GM23338 (cell line): ENCODE results near the gene AP4M1.

ENCODE experiments used
- CREB1 ChIP-seq: fragments of 250-450 bp; sonication (Bioruptor Pico); IDR thresholded peaks from 2 replicates; pipeline ENCODE4 v1.5.0; 2020; ENCODE audit warnings: low read depth, mild to moderate bottlenecking, moderate library complexity
- ETS1 ChIP-seq: IDR thresholded peaks from 2 replicates; pipeline ENCODE4 v1.6.1; 2016; ENCODE audit warnings: antibody characterized with exemption
- EZH2 ChIP-seq: fragments of 200-600 bp; sonication (generic); IDR thresholded peaks from one replicate; pipeline ENCODE4 v1.8.0; 2017; ENCODE audit warnings: antibody characterized with exemption, mild to moderate bottlenecking, low read depth; ENCODE audit not compliant: unreplicated experiment
- EZH2phosphoT487 ChIP-seq: fragments of 200-600 bp; sonication (generic); IDR thresholded peaks from one replicate; pipeline ENCODE4 v1.8.1; 2018; ENCODE audit warnings: antibody characterized with exemption; ENCODE audit not compliant: unreplicated experiment
- JUNB ChIP-seq: IDR thresholded peaks from one replicate; pipeline ENCODE4 v1.6.1; 2016; ENCODE audit warnings: antibody characterized with exemption; ENCODE audit not compliant: unreplicated experiment
- NANOG ChIP-seq: IDR thresholded peaks from 2 replicates; pipeline ENCODE4 v1.6.1; 2016; ENCODE audit warnings: antibody characterized with exemption, borderline replicate concordance
- POLR2AphosphoS5 ChIP-seq: IDR thresholded peaks from 2 replicates; pipeline ENCODE4 v1.6.1; 2016; ENCODE audit warnings: antibody characterized with exemption, low read depth
- REST ChIP-seq: IDR thresholded peaks from one replicate; pipeline ENCODE4 v1.6.1; 2018; ENCODE audit warnings: antibody characterized with exemption; ENCODE audit not compliant: unreplicated experiment
- STAT1 ChIP-seq: IDR thresholded peaks from one replicate; pipeline ENCODE4 v1.6.1; 2016; ENCODE audit warnings: antibody characterized with exemption; ENCODE audit not compliant: unreplicated experiment
- ZNF114 ChIP-seq: fragments of 250-450 bp; sonication (Bioruptor Pico); IDR thresholded peaks from 2 replicates; pipeline ENCODE4 v1.5.0; 2020; ENCODE audit warnings: mild to moderate bottlenecking, moderate library complexity
- ZNF331 ChIP-seq: fragments of 250-450 bp; sonication (Bioruptor Pico); IDR thresholded peaks from 2 replicates; pipeline ENCODE4 v1.5.0; 2020; ENCODE audit warnings: low read depth, mild to moderate bottlenecking, moderate library complexity
- TF ChIP-seq, protein P1 (sequence below), 2 experiments: fragments of 200-600 bp in 1 of 2; sonication (generic) in 1 of 2; conservative IDR thresholded peaks; 2 replicates each; pipeline versions ENCODE4 v1.5.1 to v1.6.1; 2016 to 2017; ENCODE audit warnings: antibody characterized with exemption in 2 of 2, low read depth in 2 of 2, mild to moderate bottlenecking in 2 of 2, moderate library complexity in 1 of 2
- TF ChIP-seq, protein P2 (sequence below): fragments of 250-450 bp; sonication (Bioruptor Pico); IDR thresholded peaks from 2 replicates; pipeline ENCODE4 v1.5.0; 2020; ENCODE audit warnings: mild to moderate bottlenecking, moderate library complexity

- TF ChIP-seq EZH2 (no peak), CREB1 (CRISPR knock-in tag) (no peak), JUNB (no peak), ETS1 (no peak), POLR2AphosphoS5 (no peak), STAT1 (no peak), REST (no peak), EZH2phosphoT487 (no peak), NANOG (no peak), ZNF114 (CRISPR knock-in tag) (no peak), ZNF331 (CRISPR knock-in tag) (no peak)
- TF ChIP-seq, protein P1, sequence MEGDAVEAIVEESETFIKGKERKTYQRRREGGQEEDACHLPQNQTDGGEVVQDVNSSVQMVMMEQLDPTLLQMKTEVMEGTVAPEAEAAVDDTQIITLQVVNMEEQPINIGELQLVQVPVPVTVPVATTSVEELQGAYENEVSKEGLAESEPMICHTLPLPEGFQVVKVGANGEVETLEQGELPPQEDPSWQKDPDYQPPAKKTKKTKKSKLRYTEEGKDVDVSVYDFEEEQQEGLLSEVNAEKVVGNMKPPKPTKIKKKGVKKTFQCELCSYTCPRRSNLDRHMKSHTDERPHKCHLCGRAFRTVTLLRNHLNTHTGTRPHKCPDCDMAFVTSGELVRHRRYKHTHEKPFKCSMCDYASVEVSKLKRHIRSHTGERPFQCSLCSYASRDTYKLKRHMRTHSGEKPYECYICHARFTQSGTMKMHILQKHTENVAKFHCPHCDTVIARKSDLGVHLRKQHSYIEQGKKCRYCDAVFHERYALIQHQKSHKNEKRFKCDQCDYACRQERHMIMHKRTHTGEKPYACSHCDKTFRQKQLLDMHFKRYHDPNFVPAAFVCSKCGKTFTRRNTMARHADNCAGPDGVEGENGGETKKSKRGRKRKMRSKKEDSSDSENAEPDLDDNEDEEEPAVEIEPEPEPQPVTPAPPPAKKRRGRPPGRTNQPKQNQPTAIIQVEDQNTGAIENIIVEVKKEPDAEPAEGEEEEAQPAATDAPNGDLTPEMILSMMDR (conservative IDR thresholded peaks at IDR 0.05; ENCODE audit: low read depth in 2 of 2), result no peak
- TF ChIP-seq, protein P2, sequence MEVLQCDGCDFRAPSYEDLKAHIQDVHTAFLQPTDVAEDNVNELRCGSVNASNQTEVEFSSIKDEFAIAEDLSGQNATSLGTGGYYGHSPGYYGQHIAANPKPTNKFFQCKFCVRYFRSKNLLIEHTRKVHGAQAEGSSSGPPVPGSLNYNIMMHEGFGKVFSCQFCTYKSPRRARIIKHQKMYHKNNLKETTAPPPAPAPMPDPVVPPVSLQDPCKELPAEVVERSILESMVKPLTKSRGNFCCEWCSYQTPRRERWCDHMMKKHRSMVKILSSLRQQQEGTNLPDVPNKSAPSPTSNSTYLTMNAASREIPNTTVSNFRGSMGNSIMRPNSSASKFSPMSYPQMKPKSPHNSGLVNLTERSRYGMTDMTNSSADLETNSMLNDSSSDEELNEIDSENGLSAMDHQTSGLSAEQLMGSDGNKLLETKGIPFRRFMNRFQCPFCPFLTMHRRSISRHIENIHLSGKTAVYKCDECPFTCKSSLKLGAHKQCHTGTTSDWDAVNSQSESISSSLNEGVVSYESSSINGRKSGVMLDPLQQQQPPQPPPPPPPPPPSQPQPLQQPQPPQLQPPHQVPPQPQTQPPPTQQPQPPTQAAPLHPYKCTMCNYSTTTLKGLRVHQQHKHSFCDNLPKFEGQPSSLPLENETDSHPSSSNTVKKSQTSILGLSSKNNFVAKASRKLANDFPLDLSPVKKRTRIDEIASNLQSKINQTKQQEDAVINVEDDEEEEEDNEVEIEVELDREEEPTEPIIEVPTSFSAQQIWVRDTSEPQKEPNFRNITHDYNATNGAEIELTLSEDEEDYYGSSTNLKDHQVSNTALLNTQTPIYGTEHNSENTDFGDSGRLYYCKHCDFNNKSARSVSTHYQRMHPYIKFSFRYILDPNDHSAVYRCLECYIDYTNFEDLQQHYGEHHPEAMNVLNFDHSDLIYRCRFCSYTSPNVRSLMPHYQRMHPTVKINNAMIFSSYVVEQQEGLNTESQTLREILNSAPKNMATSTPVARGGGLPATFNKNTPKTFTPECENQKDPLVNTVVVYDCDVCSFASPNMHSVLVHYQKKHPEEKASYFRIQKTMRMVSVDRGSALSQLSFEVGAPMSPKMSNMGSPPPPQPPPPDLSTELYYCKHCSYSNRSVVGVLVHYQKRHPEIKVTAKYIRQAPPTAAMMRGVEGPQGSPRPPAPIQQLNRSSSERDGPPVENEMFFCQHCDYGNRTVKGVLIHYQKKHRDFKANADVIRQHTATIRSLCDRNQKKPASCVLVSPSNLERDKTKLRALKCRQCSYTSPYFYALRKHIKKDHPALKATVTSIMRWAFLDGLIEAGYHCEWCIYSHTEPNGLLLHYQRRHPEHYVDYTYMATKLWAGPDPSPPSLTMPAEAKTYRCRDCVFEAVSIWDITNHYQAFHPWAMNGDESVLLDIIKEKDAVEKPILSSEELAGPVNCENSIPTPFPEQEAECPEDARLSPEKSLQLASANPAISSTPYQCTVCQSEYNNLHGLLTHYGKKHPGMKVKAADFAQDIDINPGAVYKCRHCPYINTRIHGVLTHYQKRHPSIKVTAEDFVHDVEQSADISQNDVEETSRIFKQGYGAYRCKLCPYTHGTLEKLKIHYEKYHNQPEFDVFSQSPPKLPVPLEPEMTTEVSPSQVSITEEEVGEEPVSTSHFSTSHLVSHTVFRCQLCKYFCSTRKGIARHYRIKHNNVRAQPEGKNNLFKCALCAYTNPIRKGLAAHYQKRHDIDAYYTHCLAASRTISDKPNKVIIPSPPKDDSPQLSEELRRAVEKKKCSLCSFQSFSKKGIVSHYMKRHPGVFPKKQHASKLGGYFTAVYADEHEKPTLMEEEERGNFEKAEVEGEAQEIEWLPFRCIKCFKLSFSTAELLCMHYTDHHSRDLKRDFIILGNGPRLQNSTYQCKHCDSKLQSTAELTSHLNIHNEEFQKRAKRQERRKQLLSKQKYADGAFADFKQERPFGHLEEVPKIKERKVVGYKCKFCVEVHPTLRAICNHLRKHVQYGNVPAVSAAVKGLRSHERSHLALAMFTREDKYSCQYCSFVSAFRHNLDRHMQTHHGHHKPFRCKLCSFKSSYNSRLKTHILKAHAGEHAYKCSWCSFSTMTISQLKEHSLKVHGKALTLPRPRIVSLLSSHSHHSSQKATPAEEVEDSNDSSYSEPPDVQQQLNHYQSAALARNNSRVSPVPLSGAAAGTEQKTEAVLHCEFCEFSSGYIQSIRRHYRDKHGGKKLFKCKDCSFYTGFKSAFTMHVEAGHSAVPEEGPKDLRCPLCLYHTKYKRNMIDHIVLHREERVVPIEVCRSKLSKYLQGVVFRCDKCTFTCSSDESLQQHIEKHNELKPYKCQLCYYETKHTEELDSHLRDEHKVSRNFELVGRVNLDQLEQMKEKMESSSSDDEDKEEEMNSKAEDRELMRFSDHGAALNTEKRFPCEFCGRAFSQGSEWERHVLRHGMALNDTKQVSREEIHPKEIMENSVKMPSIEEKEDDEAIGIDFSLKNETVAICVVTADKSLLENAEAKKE, result no peak
These were observed 42.1 kb upstream of the AP4M1 start for GRCh38 chr7:100059251-100059739.
